Measurements from ENCODE around the gene TRAF1. TPM values are rescaled to one million over a fixed set of nuclear protein-coding genes. Genes with fewer than 3 reads are reported as not detected.

TRAF1 gene
- total RNA-seq, 1 experiment from 2014 or later: 4.7 TPM

DNA sequence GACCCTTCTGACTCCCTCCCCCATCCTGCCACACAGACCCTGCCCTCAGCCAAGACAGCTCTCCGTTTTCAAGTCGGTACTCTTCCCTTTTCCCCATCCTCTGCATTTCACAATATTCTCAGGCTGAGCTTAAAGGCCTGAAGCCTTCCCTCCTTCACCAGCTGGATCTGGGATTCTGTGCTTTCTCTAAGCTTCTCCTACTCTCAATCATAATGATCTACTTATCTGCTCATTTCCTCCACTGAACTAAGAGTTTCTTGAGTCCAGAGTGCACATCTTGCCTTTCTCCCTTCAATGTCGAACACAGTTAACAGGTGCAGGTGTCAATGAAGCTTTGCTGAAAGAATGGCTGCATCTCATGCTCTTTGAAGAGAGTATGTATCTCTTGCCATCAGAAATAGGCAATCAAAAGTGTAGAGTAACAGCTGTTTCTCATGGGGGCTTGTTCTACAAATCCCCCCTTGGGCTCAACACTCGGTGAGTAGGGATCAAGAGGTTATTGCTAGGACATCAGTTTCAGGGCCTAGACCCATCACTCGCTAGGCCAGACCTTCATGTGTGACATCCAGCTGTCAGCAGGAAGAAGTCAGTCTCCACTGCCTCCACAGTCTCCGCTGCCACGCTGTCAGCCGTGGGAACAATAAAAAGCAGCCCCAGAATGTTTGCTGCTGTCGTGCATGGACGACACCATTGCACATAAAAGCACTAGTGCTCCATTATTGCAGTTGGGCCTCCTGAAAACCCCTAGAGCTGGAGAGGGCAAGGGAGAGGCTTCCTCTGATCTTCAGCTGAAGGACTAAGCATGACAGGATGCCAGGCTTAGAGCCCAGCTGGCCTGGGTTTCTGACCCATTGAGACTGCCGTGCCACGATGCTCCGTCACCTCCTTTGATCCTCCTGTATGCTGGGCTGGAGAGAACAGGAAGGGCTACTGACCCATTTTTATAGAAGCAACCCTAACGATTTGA, 23.7 kb downstream of the TRAF1 start:
- POLR2A ChIA-PET: no interaction called here
- intact Hi-C loops (cut with micrococcal nuclease; ENCODE audit: unreplicated experiment) (no loop called here), in situ Hi-C loops (cut with HindIII; ENCODE audit: low pct_unique_long_range_greater_than_20kb, low sequenced_read_pairs) (no loop called here)
- H3K9me3 ChIP-seq (ENCODE audit: control insufficient read depth, insufficient read depth, low read depth, low read length): no peaks in the 10 kb centered on the region
- no peak overlapping the region for H3K4me3 ChIP-seq (ENCODE audit: low read depth in 2 of 2, low read length in 2 of 2)
- H3K27me3 ChIP-seq (ENCODE audit: control insufficient read depth, insufficient read depth, low read length): no peaks in the 10 kb centered on the region
- CTCF ChIA-PET: no interaction called here
- no peak overlapping the region for H3K27ac ChIP-seq (ENCODE audit: low read length)
- no peaks in the 10 kb centered on the region for H3K4me1 ChIP-seq (ENCODE audit: control insufficient read depth, insufficient read depth, low read length)
- ATAC-seq: no peak
- no TSS peak for BruUV-seq (replicated peaks)
- no peak for TF ChIP-seq POLR2AphosphoS5 (IDR thresholded peaks at IDR 0.05; ENCODE audit: low read depth, low read length)
- TF ChIP-seq TCF7L2 (IDR thresholded peaks at IDR 0.05; ENCODE audit: low read depth, low read length): no peak
- no peak for TF ChIP-seq SIN3A (IDR thresholded peaks at IDR 0.05; ENCODE audit: borderline replicate concordance, insufficient read depth, low read depth, low read length)
- no peak for TF ChIP-seq CTCF (IDR thresholded peaks at IDR 0.05)
- TF ChIP-seq REST (IDR thresholded peaks at IDR 0.05; ENCODE audit: insufficient read depth in 1 of 2, low read depth in 2 of 2, low read length in 1 of 2): no peak
- DNase-seq (ENCODE audit: low read depth, low spot score): no peak
- no peaks in the 10 kb centered on the region for H3K36me3 ChIP-seq (ENCODE audit: control insufficient read depth, insufficient read depth, low read length)

DNA sequence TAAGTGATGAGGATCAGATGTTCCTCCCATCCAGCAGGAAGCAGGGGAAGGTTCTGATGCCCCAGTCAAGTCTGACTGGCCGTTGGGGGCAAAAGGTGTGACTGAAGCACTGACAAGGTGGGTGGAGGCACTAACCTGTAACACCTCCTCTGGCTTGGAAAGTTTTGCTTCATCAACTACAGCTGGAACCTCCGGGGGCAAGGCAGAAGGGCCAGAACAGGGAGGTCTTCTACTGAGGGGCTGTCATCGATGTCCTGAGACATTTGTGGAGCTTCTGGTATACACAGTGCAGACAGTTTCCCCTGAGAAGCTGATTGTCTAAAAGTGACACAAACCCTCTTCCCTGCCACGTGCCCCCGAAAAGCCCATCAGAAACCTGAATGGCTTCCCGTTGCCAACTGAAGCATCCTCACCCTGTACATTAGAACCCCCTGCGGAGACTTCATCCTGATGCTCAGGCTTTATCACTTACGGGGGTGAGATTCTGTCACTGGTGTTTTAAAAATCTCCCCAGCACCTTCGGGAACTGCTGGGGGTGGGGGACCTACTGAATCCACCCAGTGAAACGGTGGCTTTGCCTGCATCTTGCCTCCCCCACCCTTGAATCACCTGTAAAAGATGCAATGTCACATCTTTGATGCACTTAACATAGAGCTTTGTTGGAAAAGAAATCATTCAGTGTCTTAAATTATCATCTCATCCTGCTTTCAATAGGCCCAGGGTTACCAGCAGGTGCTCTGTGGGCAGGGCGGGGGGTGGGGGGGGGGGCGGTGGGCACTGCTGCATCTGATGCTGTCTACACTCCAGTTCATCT, 24.6 kb downstream of the TRAF1 start:
- Histone ChIP-seq H3K27me3 (ENCODE audit: control insufficient read depth, insufficient read depth, low read length) (no peaks in the 10 kb centered on the region), H3K36me3 (ENCODE audit: control insufficient read depth, insufficient read depth, low read length) (no peaks in the 10 kb centered on the region), H3K9me3 (ENCODE audit: control insufficient read depth, insufficient read depth, low read depth, low read length) (no peaks in the 10 kb centered on the region), H3K4me1 (ENCODE audit: control insufficient read depth, insufficient read depth, low read length) (no peaks in the 10 kb centered on the region), H3K4me3 (ENCODE audit: low read depth in 2 of 2, low read length in 2 of 2) (no peak overlapping the region), H3K27ac (ENCODE audit: low read length) (no peak overlapping the region)
- in situ Hi-C loops (cut with HindIII; ENCODE audit: low pct_unique_long_range_greater_than_20kb, low sequenced_read_pairs): no loop called here
- intact Hi-C loops (cut with micrococcal nuclease; ENCODE audit: unreplicated experiment): no loop called here
- TF ChIP-seq TCF7L2 (IDR thresholded peaks at IDR 0.05; ENCODE audit: low read depth, low read length): no peak
- TF ChIP-seq REST (IDR thresholded peaks at IDR 0.05; ENCODE audit: insufficient read depth in 1 of 2, low read depth in 2 of 2, low read length in 1 of 2): no peak
- DNase-seq (ENCODE audit: low read depth, low spot score) (no peak), ATAC-seq (no peak)
- no TSS peak for BruUV-seq (replicated peaks)
- POLR2A ChIA-PET: no interaction called here
- CTCF ChIA-PET: no interaction called here

Measured in Panc1 (cell line).